Measurements from ENCODE around the gene ADAMTSL2.

DNA sequence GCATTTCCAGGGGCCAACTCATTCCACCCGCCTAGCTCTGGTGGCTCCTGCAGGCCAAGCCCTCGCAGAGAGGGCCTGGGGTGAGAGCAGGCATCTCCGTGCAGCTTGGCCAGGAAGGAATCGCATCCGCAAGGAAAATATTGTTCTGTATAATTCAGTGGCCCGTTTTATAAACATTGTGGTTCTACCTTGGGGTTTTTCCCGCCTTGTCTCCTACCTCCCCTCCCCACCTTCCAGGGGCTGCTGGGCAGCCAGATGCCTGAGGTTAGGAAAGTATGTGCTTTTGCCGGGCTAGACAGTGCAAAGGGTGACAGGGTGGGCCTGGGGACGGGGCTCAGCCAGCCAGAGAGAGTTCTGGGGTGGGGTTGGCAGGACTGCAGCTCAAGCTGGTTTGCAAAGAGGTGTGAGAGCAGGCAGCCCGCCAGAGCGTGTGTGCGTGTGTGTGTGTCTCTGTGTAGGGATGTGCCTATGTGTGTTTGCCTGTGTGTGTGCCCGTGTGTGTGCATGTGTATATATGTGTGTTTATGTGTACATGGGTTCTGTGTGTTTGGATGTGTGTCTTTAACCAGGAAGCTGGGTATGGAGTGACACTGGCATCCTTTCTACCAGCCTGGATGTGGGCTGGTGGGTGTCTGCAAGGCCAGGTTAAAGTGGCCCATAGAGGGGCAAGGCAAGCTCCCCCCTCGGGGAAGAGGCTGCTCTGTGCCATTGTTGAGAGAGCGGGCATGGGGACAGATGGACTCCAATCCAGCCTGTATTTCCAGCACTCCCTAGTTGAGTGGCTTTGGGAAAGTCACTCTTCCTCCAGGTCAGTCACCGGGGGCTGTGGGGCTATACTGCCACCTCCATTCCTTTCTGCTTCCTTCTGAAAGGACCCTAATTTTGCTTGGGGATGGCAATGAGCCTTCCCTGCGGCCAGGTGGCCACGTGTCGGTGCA lies 45.0 kb upstream of the ADAMTSL2 start:
- TF ChIP-seq CTCF (IDR thresholded peaks at IDR 0.05; ENCODE audit: insufficient read depth, low read length, poor library complexity, severe bottlenecking) (no peak), EZH2phosphoT487 (conservative IDR thresholded peaks at IDR 0.05; ENCODE audit: low read length) (no peak)
